Smooth muscle cell (in vitro differentiated cells): Measurements from ENCODE around the gene C16orf46. TPM values are rescaled to one million over a fixed set of nuclear protein-coding genes. Genes with fewer than 3 reads are reported as not detected.

Experiments used
- DNase-seq: peaks from one replicate; lab custom pipeline; 2025; ENCODE audit not compliant: unreplicated experiment; lab: John Stamatoyannopoulos, UW
- H2AFZ ChIP-seq: fragments of 200-600 bp; sonication (generic); 2 replicates; pipeline ENCODE4 v1.6.0; 2016; ENCODE audit warnings: antibody characterized with exemption, low read depth, mild to moderate bottlenecking
- H3F3A ChIP-seq: fragments of 200-600 bp; sonication (generic); 2 replicates; pipeline ENCODE4 v1.6.0; 2017; ENCODE audit warnings: antibody characterized with exemption, low read depth
- H3K27ac ChIP-seq: fragments of 200-600 bp; sonication (generic); 2 replicates; pipeline ENCODE4 v1.5.1; 2016; ENCODE audit warnings: low read depth, mild to moderate bottlenecking
- H3K27me3 ChIP-seq: fragments of 200-600 bp; sonication (generic); 2 replicates; pipeline ENCODE4 v1.6.1; 2016; ENCODE audit warnings: low read depth, mild to moderate bottlenecking
- H3K36me3 ChIP-seq: fragments of 200-600 bp; sonication (generic); 2 replicates; pipeline ENCODE4 v1.5.1; 2016; ENCODE audit warnings: low read depth
- H3K4me1 ChIP-seq: fragments of 200-600 bp; sonication (generic); 2 replicates; pipeline ENCODE4 v1.5.1; 2016; ENCODE audit warnings: low read depth
- H3K4me2 ChIP-seq: fragments of 200-600 bp; sonication (generic); 2 replicates; pipeline ENCODE4 v1.6.0; 2016; ENCODE audit warnings: mild to moderate bottlenecking
- H3K4me3 ChIP-seq: fragments of 200-600 bp; sonication (generic); 2 replicates; pipeline ENCODE4 v1.5.1; 2016; ENCODE audit warnings: mild to moderate bottlenecking
- H3K79me2 ChIP-seq: fragments of 200-600 bp; sonication (generic); 2 replicates; pipeline ENCODE4 v1.6.0; 2016; ENCODE audit warnings: low read depth, mild to moderate bottlenecking
- H3K9ac ChIP-seq: fragments of 200-600 bp; sonication (generic); 2 replicates; pipeline ENCODE4 v1.6.0; 2016; ENCODE audit warnings: low read depth
- H3K9me3 ChIP-seq: fragments of 200-600 bp; sonication (generic); replicated peaks from 2 replicates; pipeline ENCODE4 v1.5.1; 2016; ENCODE audit warnings: low read depth
- H4K20me1 ChIP-seq: fragments of 200-600 bp; sonication (generic); 2 replicates; pipeline ENCODE4 v1.6.0; 2016; ENCODE audit warnings: low read depth
- CTCF ChIP-seq: fragments of 200-600 bp; sonication (generic); IDR thresholded peaks from 2 replicates; pipeline ENCODE4 v1.5.1; 2017; ENCODE audit warnings: borderline replicate concordance, mild to moderate bottlenecking, antibody characterized with exemption; ENCODE audit not compliant: insufficient read depth, poor library complexity, severe bottlenecking
- WGBS: methylation state at CpG from one replicate; pipeline ENCODE4 v1.1.7; 2016; ENCODE audit warnings: low lambda C conversion rate; 5-methylcytosine and 5-hydroxymethylcytosine counted together
- polyA plus RNA-seq: library from polyadenylated mRNA; unstranded; fragments of >200 nt; fragmentation: Nextera tagmentation; extraction: Ambion mirVana; gene quantifications from 2 replicates; pipeline ENCODE4 v1.2.1, GENCODE V29; 2016
- total RNA-seq: library from RNA; depleted of rRNA; stranded (reverse); fragments of >200 nt; gene quantifications from 2 replicates; pipeline ENCODE4 v1.2.3, GENCODE V29; 2014

The C16orf46 gene
- total and polyA plus RNA-seq, 2 experiments from 2014 or later = 0.76 to 1.1 TPM

DNA sequence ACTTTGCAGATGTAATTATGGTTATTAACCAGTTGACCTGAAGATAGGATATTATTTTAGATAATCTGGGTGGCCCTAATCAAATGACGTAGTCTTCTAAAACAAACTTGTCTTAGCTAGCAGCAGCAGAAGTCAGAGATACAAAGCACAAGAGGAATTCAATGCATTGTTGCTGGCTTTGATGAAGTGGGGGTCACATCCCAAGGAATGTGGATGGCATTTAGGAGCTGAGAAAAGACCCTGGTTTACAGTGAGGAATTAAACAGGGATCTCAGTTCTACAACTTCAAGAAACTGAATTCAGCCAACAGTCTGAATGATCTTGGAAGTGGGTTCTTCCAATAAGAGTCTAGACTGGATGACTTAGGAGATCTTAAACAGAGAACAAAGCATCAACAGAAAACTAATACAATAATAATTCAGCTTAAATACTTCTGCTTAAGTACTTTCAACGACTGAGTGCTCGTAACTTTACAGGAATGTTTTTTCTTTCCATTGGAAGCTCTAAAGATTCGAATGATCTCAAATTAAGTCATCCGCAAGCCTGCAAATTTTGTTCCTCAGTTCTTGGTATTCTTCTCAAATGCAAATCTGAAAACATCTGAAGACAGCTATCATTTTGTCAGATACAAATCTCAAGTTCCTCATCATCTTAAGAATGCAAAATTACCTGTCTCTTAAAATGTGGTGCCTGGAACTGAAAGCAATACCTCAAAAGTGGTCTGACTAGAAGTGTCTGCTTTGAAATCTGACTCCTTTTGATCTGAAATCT is 3.3 kb downstream of the C16orf46 start:
- Histone ChIP-seq H3K27ac (no peak overlapping the region), H2AFZ (no peak overlapping the region), H3K4me3 (no peak overlapping the region), H4K20me1 (no peaks in the 10 kb centered on the region), H3K9me3 (no peaks in the 10 kb centered on the region), H3K27me3 (no peaks in the 10 kb centered on the region), H3K36me3 (no peaks in the 10 kb centered on the region), H3K9ac (no peak overlapping the region), H3K4me2 (no peak overlapping the region), H3K79me2 (no peaks in the 10 kb centered on the region), H3F3A (peaks cover 14% of the 10 kb centered on the region), H3K4me1 (peaks cover 5% of the 10 kb centered on the region)
- 49% methylated on average over 5 of the region's 5 CpGs for WGBS
- no peak for TF ChIP-seq CTCF
- no peak for DNase-seq

DNA sequence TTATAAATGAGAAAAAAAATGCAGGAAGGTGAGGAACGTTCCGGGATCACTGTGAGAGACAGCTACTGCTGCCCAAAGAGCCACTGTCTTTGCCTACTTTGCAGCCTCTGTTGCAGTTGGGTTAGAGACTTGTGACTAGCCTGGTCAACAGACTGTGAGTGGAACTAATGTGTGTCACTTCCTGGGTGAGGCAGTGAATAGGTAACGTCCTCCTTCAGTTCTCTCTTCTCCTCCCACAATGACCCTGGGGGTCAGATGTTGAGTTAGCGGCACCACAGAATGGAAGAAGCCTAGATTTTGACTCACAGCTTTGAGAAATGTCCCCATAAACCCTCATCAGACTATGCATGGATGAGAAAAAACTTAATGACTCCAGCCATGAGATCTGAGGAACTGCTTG is 5.2 kb downstream of the C16orf46 start:
- Histone ChIP-seq H3K9ac (no peak overlapping the region), H3K9me3 (no peaks in the 10 kb centered on the region), H3K36me3 (no peaks in the 10 kb centered on the region), H3K27ac (no peak overlapping the region), H3K27me3 (no peaks in the 10 kb centered on the region), H3K4me1 (peaks cover 5% of the 10 kb centered on the region), H3K79me2 (no peaks in the 10 kb centered on the region), H2AFZ (no peak overlapping the region), H3F3A (peaks cover 8% of the 10 kb centered on the region), H4K20me1 (no peaks in the 10 kb centered on the region), H3K4me3 (no peak overlapping the region), H3K4me2 (no peak overlapping the region)
- TF ChIP-seq CTCF = no peak
- no peak for DNase-seq
- 87% methylated on average over 4 of the region's 4 CpGs for WGBS

DNA sequence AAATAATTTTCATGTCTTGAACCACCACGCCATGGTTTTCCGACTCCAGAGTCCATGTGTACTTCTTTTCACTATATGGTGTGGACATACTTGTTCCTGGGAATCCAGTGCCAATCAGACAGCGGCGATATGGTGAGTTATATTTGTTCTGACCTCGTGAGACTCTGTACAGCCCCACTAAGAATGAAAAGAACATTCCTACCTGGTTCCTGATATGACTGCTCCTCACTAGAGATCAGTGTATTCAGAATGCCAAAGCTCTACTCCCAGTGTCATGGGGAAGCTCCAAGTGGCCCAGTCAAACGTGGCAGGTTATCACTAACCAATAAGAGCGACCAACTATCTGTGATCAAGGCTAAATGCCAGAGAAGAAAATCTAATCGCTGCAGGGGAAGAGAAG is 6.1 kb downstream of the C16orf46 start:
- Histone ChIP-seq H3K9ac (no peak overlapping the region), H3F3A (no peaks in the 10 kb centered on the region), H3K27ac (no peak overlapping the region), H3K36me3 (no peaks in the 10 kb centered on the region), H3K9me3 (no peaks in the 10 kb centered on the region), H3K4me2 (no peak overlapping the region), H3K4me1 (peaks cover 5% of the 10 kb centered on the region), H3K4me3 (no peak overlapping the region), H2AFZ (no peak overlapping the region), H3K27me3 (no peaks in the 10 kb centered on the region), H3K79me2 (no peaks in the 10 kb centered on the region), H4K20me1 (no peaks in the 10 kb centered on the region)
- 84% methylated on average over 8 of the region's 8 CpGs for WGBS
- no peak for DNase-seq
- TF ChIP-seq CTCF = no peak

GRCh38 chr16:81069063-81069462 is 8.0 kb downstream of the C16orf46 start:
- Histone ChIP-seq H3K79me2 (no peaks in the 10 kb centered on the region), H3K36me3 (no peaks in the 10 kb centered on the region), H4K20me1 (no peaks in the 10 kb centered on the region), H3K9me3 (no peaks in the 10 kb centered on the region), H3K27me3 (no peaks in the 10 kb centered on the region), H2AFZ (no peak overlapping the region), H3F3A (no peaks in the 10 kb centered on the region), H3K9ac (no peak overlapping the region), H3K27ac (no peak overlapping the region), H3K4me2 (no peak overlapping the region), H3K4me1 (peaks cover 4% of the 10 kb centered on the region), H3K4me3 (no peak overlapping the region)
- no peak for TF ChIP-seq CTCF
- DNase-seq = no peak
- 95% methylated on average over 4 of the region's 4 CpGs for WGBS
